Measurements from ENCODE around the gene NFIB. TPM values are rescaled to one million over a fixed set of nuclear protein-coding genes. Genes with fewer than 3 reads are reported as not detected.

Gene NFIB
- total RNA-seq, 1 donor from 2014 or later: 2.4 TPM

DNA sequence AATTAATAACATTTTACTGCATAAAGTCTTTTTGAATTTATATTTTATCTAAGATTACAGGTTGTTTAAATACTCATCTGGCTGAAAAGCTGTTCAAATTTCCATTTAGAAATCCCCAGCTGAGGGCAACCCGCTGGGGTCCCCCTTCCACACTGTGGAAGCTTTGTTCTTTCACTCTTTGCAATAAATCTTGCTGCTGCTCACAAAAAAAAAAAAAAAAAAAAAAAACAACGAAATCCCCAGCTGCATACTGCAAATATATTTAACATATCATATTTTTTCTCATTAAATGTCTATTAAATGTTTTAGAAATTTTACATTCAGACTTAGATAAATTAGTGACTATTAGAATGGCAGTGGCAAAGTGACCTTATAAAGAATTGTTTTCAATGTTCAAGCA lies 172.2 kb downstream of the NFIB start:
- H3K4me3 ChIP-seq (ENCODE audit: low read depth, low read length): no peak overlapping the region
- TF ChIP-seq, protein P1, sequence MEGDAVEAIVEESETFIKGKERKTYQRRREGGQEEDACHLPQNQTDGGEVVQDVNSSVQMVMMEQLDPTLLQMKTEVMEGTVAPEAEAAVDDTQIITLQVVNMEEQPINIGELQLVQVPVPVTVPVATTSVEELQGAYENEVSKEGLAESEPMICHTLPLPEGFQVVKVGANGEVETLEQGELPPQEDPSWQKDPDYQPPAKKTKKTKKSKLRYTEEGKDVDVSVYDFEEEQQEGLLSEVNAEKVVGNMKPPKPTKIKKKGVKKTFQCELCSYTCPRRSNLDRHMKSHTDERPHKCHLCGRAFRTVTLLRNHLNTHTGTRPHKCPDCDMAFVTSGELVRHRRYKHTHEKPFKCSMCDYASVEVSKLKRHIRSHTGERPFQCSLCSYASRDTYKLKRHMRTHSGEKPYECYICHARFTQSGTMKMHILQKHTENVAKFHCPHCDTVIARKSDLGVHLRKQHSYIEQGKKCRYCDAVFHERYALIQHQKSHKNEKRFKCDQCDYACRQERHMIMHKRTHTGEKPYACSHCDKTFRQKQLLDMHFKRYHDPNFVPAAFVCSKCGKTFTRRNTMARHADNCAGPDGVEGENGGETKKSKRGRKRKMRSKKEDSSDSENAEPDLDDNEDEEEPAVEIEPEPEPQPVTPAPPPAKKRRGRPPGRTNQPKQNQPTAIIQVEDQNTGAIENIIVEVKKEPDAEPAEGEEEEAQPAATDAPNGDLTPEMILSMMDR (conservative IDR thresholded peaks at IDR 0.05; ENCODE audit: low read depth, low read length): no peak
- DNase-seq (ENCODE audit: low read depth): no peak

GRCh38 chr9:14140096-14140697 lies 173.7 kb downstream of the NFIB start:
- TF ChIP-seq, protein P1 (conservative IDR thresholded peaks at IDR 0.05; ENCODE audit: low read depth, low read length): no peak
- H3K4me3 ChIP-seq (ENCODE audit: low read depth, low read length): no peak overlapping the region
- DNase-seq (ENCODE audit: low read depth): no peak

DNA sequence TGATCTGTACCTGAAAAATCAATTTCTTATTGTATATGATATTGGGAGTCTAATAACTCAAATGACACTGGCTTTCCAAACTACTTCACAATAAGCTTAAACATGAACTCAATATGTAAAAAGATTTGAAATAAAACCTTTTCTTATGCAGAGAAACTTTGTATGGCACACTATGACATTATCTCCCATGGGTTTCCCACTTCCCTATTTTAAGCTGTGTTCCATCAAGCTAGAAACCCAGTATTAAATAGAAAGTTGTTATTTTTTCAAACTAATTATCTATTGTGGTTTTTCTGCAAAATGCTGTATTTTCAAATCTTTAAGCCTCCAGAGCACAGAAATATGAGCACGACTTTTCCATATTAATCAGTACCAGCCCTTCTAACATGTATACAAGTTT lies 174.7 kb downstream of the NFIB start:
- TF ChIP-seq, protein P1 (conservative IDR thresholded peaks at IDR 0.05; ENCODE audit: low read depth, low read length): no peak
- DNase-seq (ENCODE audit: low read depth): no peak
- H3K4me3 ChIP-seq (ENCODE audit: low read depth, low read length): no peak overlapping the region

- no peak for DNase-seq (ENCODE audit: low read depth)
- TF ChIP-seq, protein P1 (conservative IDR thresholded peaks at IDR 0.05; ENCODE audit: low read depth, low read length): no peak
Observed at GRCh38 chr9:14136646-14137370, 177.1 kb downstream of the NFIB start.

GRCh38 chr9:14136047-14136635 lies 177.8 kb downstream of the NFIB start:
- H3K4me3 ChIP-seq (ENCODE audit: low read depth, low read length): no peak overlapping the region
- no peak for DNase-seq (ENCODE audit: low read depth)
- TF ChIP-seq, protein P1 (conservative IDR thresholded peaks at IDR 0.05; ENCODE audit: low read depth, low read length): no peak

More at GRCh38 chr9:14136646-14137370, 177.1 kb downstream of the NFIB start:
- no peak overlapping the region for H3K4me3 ChIP-seq (ENCODE audit: low read depth, low read length)

DNA sequence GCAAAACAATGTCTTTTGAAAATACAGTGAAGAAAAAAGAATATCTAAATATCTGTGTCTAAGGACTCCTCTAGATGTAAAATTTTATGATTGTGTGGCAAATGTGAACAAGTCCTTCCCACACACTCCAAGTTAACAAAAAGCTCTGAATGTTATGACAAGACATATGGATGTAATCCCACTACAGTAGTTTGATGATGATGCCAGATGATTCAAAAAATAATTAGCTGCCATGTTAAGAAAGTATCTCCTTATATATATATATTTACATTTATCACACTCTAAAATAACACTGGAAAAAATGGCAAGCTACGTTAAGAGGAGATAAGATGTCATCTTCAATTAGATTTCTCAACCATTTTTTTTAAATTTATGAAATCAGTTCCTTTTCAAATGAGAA lies 178.5 kb downstream of the NFIB start:
- H3K4me3 ChIP-seq (ENCODE audit: low read depth, low read length): no peak overlapping the region
- no peak for DNase-seq (ENCODE audit: low read depth)
- TF ChIP-seq, protein P1 (conservative IDR thresholded peaks at IDR 0.05; ENCODE audit: low read depth, low read length): no peak
